Fibroblast of skin of abdomen (primary cell): ENCODE data around the gene GOLGA6L10.

ENCODE experiments used
- DNase-seq: peaks from one replicate; pipeline ENCODE4 v3.0.0-alpha.2; 2013

Gene GOLGA6L10

GRCh38 chr15:82298032-82298431 lies 51.2 kb downstream of the GOLGA6L10 start:
- DNase-seq, result no peak

GRCh38 chr15:82297546-82297945 lies 51.7 kb downstream of the GOLGA6L10 start:
- DNase-seq, result no peak

GRCh38 chr15:82294061-82294690 lies 55.1 kb downstream of the GOLGA6L10 start:
- no peak for DNase-seq

- no peak for DNase-seq
Measured at GRCh38 chr15:82292271-82292670, 57.0 kb downstream of the GOLGA6L10 start.
